HG03103 (cell line): ENCODE measurements around the gene BLOC1S4.

Experiments used
- ATAC-seq: cut with Tn5 transposase; IDR thresholded peaks from one replicate; pipeline ENCODE4 v1.9.1; 2021; ENCODE audit warnings: low read depth; ENCODE audit not compliant: unreplicated experiment

BLOC1S4 gene

DNA sequence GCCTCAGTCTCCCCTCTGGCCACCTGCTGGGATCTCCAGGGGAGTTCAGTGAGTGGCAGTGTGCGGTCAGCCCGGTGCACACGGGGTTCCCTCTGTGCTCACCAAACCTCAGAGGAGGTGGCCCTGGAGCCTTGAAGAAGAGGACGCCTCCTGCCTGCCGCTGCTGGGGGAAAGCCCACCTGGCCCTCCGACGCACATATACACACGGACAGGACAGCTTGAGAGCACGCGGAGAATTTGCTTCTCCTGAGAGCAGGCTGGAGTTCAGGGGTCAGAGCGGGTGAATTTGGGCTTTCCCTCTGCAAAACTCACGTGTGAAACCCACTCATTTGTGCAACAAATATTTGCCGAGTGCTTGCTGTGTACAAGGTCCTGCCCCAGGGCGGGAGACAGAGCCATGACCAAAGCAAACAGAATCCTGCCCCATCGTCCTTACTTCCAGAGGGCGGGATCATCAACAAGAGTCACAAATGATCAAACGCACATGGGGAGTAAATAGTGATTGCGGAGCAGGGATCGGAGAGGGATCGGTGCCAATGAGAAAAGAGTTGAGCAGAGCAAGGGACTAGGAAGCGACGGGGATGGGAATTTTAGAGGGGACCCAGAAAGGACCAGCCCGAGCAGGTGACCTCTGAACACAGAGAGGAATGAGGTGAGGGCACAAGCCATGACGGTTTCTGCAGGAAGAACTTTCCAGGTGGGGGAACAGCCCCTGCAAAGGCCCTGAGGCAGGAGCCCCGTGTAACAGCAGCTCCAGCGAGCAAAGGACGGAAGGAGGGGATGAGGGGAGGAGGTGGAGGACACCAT, 17.6 kb downstream of the BLOC1S4 start:
- ATAC-seq, result no peak

GRCh38 chr4:6734165-6734786, 18.3 kb downstream of the BLOC1S4 start:
- ATAC-seq, result no peak

DNA sequence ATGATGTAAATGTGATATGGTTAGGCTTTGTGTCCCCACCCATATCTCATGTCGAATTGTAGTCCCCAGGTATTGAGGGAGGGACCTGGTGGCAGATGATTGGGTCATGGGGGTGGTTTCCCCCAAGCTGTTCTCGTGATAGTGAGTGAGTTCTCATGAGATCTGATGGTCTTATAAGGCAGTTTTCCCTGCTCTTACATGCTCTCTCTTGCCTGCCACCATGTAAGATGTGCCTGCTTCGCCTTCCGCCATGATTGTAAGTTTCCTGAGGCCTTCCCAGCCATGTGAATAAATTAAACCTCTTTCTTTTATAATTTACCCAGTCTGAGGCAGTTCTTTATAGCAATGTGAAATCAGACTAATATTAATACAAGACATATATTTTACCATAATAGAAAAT, 23.9 kb downstream of the BLOC1S4 start:
- no peak for ATAC-seq

- ATAC-seq, result no peak
Measured at GRCh38 chr4:6740347-6740746, 24.4 kb downstream of the BLOC1S4 start.

DNA sequence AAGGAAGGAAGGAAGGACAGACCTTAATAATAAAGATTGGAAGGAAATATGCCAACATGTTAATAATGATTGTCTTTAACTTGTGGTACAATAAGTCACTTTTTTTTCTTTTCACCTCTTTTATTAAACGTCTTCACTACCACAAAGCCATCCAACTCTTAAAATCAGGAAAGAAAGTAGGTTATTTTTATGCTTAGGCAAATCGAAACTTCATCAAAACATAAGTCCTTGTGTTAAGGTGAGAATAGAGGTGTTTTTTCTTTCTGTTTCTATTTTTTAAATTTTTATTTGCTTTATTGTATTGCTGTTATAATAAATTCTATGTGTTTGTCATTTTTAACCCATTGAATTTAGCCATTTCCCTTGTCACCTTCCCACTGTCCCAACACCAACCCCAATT, 26.5 kb downstream of the BLOC1S4 start:
- ATAC-seq, result no peak

- no peak for ATAC-seq
Measured at GRCh38 chr4:6742989-6743388, 27.0 kb downstream of the BLOC1S4 start.

DNA sequence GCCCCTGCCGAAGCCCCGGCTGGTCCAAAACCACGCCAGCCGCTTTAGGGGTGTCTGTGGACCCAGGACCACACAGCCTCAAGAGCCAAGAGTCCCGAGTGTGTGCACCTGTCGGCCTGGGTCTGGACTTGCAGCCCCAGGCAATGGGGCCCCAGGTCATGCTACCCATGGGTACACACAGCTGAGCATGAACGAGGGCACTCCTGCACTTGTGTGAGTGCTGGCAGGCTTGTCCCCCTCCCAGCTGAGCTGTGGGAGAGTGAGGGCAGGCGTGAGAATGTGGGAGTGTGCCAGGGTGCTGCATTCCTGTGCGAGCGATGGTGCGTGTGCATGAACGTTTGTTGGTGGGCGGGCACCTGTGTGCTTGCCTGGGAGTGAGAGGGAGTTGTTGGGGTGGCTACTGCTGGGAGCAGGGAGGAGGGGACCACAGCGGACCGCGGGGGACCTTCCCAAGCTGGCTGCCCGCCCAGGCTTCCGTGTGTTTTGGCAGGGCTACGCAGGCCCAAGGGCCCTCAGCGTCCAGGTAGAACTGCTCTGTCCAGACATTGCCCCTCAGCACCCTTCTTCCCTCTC, 30.8 kb downstream of the BLOC1S4 start:
- ATAC-seq, result no peak

DNA sequence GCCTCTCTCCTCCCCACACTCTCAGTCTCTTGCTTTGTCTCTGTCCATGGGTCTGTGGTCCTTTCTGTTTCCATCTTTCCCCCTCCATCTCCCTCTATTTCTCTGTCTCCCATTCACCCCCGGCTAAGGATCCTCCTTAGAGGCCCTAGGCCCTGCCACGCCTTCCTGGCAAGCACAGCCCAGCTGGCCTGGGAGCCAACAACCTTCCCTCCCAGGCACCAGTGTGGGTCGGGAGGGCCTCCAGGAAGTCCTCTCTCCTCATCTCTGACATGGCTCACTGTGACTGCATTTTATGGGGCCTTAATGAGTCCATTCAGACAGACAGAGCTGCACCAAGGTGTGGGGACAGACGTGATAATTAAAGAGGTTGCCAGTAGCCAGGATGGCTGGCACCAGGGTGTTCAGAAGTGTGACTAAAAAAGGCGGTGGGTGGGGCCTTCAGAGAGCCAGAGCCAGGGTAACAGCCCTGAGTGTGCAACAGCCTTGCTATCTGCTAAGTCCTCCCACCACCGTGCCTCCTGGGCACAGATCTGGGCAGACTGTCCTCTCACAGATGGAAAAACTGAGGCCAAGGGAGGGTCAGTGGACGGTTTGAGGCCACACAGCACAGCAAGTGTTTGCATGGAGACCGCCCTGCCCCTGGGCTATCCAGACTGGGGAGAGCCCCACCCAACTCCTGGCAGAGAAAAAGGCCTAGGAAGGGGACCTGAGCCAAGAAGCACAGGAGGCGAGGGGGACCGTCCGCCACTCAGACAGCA, 31.5 kb downstream of the BLOC1S4 start:
- ATAC-seq, result no peak

DNA sequence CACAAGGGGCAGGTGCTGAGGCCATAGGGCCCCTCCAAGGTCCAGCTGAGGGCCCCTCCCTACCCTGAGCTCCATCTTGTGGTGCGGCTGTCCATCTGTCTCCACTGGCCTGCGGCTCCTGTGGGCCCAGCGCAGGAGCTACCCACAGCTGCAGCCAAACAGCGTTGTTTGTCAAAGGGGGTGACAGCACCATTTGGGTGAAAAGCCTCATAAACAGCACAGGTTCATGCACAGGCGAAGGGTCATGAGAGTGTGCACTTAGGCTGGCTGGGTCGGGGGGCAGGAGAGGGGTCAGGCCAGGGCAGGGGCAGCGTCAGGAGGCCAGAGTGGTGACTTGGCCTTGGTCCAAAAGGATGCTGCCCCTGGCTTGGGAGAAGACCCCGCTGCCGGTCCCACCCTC, 32.3 kb downstream of the BLOC1S4 start:
- no peak for ATAC-seq

- ATAC-seq, result no peak
Measured at GRCh38 chr4:6749340-6750171, 33.6 kb downstream of the BLOC1S4 start.

DNA sequence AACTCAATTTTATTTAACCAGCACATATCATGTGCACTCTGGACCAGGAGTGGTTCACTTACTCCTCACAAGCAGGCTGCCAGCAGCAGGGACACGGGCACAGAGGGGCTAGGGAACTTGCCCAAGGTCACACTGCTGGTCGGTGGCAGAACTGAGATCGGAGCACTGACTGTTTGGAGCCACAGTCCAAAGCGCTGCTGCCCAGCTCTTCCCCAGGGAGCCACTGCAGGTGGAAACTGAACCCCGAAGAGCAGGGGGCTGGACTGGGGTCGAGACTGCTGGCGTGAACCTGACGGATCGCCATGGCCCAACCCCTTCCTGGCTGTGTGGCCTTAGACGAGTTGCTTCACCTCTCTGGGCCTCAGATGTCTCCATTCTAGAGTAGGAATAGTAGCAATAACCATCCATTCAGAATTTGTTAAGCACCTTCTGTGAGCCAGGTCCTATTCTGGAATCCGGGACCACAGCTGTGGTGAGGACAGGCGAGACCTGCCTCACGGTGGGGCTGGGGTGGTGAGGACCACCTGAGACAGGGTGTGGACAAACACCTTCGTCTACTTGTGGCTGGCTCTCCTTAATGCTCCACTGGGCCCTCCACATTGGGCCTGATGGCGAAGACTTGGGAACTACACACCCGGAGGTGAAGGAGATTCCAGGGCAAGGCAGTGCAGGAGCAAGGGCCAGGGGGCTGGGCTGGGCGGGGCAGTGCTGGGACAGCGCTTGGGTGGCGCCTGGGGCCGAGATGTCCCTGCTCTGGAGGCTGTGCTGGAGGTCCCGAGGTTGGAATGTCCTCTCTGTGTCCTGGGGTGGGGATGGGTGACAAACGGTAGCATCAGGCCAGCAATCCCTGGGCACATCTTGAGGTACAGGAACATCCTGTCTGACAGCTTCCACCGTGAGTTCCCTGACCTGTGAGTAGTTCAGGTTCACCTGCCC, 34.6 kb downstream of the BLOC1S4 start:
- no peak for ATAC-seq

DNA sequence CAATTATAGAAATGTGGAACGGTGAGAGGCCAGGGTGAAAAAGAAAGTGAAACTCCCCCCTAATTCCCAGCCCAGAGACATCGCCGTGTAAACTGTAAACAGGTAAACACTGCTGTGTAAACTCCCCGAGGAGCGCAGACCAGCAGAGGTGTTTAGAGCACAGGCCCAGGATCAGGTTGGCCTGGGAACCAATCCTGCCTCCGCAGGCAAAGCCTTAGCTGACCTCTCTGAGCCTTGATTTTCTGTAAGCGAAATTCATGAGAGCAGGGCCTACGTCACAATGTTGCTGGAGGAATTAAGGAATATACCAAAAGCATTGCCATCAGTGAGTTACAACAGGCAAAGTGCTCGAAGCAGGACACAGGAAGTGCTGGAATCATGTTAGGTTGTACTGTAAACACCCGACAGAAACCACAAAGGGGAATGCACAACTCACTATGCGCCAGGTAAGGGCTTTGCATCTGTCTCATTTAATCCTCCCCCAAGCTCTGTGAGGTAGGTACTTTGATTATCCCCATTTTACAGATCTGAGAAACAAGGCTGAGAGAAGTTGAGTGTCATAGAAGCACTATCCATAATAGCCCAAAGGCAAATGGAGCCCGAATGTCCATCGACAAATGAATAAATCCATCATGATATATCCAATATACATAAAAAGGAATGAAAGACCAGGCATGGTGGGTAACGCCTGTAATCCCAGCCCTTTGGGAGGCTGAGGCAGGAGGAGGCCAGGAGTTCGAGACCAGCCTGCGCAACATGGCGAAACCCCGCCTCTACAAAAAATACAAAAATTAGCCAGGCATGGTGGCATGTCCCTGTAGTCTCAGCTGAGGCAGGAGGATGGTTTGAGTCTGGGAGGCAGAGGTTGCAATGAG, 35.9 kb downstream of the BLOC1S4 start:
- ATAC-seq, result no peak

DNA sequence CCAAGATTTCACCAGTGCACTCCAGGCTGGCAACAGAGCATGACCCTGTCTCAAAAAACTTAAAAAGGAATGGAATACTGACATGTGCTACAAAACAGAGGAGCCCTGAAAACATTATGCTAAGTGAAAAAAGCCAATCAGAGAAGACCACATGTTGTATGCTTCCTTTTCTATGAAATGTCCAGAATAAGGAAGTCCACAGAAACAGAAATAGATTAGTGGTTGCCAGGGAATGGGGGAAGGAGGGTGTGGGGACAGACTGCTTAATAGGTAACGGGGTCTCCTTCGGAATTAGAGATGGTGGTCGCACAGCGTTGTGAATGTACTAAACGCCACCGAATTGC, 36.5 kb downstream of the BLOC1S4 start:
- no peak for ATAC-seq

DNA sequence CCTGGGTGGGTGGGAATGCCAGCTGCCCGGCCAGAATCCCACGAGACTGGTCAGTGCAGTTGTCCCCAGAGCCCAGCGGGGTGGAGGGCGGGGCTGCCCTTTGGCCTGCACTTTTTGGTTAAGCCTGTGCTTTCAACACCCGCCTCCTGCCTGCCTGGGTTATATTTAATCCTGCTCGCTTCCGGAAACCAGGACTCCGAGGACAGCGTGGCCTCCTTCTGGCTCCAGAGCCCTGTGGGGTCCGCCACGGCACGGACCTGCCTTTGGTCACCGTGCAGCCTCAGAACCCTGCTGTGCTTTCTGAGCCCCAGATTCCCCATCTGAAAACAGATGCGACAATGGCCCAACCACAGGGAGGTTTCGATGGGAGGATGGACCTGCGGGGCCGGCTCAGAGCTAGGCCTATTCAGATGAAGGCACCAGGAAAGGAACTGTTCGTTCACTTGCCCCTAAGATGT, 37.2 kb downstream of the BLOC1S4 start:
- no peak for ATAC-seq

DNA sequence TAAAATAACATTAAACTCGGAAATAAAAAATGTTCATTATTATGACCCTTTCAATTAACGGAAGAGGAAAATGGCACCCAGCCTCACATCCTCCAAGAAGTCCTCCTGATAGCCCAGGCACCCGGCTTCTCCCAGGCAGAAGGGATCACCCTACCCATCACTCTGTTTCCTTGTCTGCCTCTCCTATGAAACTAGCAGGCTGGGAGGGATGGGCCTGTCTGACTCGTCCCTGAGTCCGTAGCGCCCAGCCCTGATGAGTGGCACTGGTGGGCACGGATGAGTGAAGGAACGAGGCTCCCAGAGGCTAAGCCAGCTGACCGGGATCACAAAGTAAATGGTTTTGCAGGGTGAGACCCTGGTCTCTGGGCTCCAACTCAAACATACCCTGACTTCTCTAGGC, 37.9 kb downstream of the BLOC1S4 start:
- no peak for ATAC-seq

DNA sequence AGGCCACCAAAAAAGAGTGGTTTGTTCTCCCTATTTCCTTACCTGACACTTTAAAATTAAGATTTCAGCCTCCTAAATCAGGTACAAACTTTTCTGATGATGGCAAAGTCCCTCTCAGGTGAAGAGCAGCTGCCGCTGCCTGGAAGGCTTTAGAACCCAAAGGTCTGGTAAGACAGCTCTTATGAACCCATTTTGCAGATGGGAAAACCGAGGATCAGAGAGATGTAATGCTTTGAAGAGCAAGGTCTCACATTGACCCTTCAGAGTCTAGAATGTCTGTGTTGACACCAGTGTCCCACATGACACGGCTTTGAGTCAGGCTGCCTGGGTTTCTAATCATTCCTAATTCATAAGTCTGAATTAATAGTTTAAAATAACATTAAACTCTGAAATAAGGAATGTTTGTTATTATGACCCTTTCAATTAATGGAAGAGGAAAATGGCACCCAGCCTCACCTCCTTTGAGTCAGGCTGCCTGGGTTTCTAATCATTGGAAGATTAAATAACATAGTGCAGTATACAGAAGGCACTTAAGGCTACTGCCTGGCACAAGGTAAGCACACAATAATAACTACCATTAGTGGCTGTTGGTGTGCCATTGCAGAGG, 38.6 kb downstream of the BLOC1S4 start:
- no peak for ATAC-seq

- no peak for ATAC-seq
Measured at GRCh38 chr4:6755088-6755753, 39.2 kb downstream of the BLOC1S4 start.
